NCI-H2227 treated with DMSO at 0.1 percent for 48 hours (cell line): ENCODE data around the gene AP4B1.

Experiments
- DNase-seq: peaks from one replicate; lab custom pipeline; 2025; lab: John Stamatoyannopoulos, UW

The AP4B1 gene

DNA sequence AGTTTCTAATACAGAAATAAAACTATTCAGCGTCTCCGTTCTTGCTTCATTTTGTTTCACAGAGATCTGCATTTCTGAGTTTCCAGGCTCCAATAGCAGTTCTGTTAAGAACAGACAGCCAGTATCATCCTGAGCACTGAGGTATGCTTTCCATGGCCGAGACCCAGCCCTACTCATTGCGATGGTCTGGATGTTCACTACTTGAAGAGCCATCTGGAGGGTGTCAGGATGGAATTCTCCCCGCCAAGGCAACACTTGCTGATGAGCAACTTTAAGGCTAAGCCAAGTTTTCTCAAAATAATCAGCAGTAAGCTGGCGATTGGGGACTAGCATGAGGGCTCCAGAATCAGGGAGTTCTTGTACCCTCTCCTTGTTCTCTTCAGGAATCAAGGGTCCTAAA is 9.5 kb downstream of the AP4B1 start:
- DNase-seq, result no peak

DNA sequence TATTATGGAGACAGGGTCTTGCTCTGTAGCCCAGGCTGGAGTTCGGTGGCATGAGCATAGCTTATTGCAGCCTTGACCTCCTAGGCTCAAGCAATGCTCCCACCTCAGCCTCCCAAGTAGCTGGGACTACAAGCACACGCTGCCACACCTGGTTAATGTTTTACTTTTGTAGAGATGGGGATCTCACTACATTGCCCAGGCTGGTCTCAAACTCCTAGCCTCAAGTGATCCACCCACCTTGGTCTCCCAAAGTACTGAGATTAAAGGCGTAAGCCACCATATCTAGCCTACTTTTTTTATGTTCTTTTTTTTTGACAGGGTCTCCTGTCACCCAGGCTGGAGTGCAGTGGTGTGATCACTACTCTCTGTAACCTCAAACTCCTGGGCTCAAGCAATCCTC is 11.3 kb downstream of the AP4B1 start:
- DNase-seq, result no peak

DNA sequence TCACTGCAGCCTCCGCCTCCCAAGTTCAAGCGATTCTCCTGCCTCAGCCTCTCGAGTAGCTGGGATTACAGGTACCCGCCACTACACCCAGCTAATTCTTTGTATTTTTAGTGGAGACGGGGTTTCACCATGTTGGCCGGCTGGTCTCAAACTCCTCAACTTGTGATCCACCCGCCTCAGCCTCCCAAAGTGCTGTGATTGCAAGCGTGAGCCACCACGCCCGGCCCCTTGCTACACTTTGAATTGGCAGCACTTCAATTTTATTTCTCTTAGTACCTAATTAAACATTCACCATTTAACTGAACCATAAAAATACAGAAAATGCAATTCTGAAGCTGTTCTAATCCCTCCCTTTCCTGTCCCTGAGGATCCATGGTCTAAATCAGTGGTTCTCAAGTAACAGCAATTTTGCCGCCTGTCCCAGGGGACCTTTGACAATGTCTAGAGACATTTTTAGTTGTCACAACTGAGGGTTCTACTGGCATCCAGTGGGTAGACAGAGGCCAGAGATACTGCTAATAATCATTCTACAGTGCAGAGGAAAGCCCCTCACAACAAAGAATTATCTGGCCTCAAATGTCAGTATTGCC is 12.9 kb downstream of the AP4B1 start:
- no peak for DNase-seq

DNA sequence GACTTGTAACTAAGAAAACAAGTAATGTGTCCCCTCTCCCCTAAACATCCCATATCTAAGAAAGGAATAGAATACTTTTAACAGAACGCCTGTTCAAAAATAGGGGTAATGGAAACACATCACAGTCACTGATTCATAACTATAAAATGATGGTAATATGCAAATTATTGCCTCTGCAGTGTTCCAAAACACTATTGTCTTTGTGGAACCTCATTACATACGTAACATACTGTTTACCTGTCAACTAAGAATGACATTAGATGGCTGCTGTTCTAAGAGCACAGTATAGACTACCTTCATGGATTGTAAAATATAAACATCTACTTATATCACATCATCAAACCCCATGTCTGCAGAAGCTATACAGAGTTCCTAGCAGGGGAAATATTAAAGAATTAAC is 13.8 kb downstream of the AP4B1 start:
- no peak for DNase-seq

DNA sequence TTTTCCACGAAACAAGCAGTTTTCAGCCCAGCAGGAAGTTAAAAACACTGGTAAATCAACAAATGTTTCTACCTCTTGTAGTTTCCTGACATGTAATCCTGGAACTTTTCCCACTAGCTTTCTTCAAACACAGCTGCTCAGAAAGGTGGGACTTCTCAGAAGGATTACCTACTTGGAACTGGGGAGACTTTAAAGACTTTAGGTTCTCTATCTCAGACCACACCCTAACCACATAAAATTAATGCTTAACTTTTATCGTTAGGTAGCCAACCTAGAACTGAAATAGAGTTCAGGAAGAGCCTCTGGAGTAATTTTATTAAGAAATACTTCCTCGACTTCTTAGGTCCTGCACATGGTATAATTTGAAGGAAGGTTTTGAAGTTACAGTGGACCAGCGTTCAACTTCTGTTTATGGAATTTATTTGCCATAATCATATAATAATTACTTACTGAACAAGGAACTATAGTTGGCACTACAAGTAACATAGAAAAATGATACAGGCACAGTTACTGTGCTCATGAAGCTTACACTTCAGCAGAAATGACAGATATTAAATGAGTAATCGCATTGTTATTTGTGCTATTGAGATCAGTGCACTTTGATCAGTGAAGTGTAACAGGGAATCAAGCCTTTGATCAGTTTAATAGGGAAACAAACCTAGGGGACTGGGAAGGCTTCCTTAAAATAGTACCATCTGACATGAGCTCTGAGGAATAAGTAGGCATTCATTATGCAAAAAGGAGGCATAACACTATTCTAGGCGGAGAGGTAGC is 17.0 kb downstream of the AP4B1 start, which contains the start of gene BCL2L15:
Gene BCL2L15, minus strand, starts transcription at position 180 of the 774 bp plus-strand sequence. CDS start 206 bp downstream, outside the sequence.
- DNase-seq, result no peak

DNA sequence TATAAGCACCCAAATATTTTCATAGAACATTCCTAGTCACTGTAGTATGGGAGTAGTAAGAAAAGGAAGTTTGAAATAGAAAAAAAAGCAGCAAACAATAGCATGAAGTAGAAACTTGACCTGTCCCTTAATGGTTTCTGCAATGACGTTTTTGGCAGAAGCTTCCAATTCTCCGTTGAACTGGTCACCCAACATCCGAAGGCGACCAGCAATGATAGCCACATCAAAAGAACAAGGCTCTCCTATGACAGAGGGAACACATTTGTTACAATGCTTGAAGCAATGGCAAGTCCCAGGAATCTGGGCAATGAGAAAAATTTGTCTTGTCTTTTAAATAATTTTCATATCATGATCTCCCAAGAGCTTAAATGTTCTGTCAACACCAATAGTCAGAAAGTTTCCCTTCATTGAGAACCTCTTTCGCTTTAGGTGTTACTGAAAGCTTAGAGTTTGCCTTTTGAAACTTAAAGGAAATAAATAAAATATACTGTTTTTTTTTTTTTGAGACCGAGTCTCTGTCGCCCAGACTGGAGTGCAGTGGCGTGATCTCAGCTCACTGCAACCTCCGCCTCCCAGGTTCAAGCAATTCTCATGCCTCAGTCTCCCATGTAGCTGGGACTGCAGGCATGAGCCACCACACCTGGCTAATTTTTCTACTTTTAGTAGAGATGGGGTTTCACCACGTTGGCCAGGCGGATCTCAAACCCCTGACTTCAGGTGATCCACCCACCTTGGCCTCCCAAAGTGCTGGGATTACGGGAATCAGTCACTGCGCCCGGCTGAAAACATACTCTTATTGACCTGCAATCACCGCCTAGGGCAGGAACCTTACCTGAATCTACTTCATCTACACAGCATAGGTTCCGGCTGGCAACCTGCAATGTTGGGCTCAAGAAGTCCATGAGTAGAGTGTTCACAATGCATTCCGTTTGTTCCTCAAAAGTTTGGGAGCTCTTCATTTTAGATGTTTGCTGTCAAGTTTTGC is 17.9 kb downstream of the AP4B1 start:
- DNase-seq, result no peak

DNA sequence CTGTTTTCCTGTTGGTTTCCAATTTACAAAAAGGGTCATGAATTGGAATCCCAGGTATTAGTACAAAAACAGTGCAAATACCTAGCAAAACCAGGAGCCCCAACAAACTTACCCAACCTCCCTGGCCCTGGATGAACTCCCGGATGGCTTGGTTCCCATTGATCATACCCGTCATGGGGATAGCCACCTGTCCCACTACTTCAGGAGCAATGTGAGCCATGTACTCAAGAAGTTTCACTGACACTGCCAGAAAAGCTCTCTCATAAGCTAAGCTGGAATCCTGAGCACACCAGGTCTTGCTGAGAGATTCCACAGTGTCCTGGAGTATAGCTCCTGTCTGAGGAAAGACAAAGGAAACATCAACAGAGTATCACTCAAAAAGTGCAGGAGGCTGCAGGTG is 22.9 kb downstream of the AP4B1 start:
- no peak for DNase-seq

DNA sequence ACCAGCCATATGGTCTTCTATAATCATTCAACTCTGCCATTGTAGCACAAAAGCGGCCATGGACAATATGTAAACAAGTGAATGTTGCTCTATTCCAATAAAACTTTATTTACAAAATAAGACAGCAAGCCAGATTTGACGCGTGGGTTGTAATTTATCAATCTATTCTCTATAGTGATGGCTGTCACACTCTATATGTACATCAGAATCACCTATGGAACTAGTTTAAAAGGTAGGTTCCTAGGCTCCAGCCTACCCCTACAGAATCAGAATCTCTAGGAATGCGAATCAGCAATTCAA is 24.9 kb downstream of the AP4B1 start:
- DNase-seq, result no peak

DNA sequence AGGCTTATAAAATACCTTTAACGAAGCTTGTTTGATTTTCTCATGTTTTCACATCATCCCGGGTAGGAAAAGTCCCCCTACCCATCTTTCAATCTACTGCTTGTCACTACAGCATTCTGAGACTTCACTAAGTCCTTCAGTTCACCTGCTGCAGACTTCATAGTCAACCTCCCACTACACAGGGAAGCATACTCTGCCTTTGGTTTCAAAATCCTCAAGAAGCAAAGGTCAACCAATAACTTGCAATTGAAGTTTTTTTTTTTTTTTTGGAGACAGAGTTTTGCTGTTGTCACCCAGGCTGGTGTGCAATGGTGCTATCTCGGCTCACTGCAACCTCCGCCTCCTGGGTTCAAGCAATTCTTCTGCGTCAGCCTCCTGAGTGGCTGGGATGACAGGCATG is 28.4 kb downstream of the AP4B1 start:
- no peak for DNase-seq

DNA sequence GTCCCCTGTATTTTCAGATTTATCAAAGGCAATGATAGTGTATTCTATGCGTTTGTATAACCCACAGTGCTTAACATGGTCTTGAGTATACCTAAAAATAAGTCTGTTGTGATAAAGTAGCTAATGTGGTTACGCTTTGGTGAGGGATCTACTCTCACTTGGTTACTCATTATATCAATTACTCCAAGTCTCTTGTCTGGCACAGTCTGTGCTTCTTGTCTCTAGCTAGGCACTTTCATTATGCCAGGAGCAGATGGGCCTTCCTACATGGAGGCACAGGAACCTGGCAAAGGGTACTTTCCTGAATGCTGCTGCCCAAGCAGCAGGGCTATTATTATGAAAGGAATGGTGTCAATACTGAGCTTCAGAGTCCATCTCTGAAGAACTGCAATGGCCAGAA is 28.9 kb downstream of the AP4B1 start:
- no peak for DNase-seq

DNA sequence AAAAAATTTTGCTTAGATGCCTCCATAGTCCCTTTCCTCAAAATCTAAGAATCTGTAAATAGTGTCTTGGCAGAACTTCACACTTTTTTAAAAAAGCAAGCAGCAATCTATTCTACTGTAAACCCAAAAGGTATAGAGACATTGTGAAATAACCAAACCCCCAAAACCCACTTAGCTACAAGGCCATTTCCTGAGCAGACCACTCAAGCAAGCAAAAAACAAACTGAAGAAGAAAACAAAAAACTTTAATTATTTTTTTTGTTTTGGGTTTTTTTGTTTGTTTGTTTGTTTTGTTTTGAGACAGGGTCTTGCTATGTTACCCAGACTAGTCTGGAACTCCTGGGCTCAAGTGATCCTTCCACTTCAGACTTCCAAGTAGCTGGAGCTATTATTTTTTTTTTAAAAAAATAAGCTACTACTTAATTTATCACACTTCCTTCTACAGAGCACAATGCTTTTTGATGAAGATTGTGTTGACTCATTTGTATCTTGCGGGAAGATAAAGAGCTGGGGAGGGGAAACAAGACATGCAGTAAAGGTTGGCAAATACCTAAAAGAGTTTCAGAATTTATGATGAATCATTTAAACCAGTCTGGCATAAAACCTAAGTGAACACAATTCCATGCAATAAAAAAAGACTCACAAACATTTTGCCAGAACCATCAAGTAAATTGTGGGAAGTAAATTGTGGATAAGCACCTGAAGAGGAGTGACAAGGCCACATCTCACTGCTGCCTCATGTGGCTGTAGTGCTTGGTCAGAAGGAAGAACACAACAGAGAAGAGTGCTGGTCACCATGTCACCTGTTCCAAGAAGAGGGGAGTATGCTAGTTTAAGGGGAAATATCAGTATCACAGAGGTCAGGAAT is 30.4 kb downstream of the AP4B1 start:
- DNase-seq, result no peak

DNA sequence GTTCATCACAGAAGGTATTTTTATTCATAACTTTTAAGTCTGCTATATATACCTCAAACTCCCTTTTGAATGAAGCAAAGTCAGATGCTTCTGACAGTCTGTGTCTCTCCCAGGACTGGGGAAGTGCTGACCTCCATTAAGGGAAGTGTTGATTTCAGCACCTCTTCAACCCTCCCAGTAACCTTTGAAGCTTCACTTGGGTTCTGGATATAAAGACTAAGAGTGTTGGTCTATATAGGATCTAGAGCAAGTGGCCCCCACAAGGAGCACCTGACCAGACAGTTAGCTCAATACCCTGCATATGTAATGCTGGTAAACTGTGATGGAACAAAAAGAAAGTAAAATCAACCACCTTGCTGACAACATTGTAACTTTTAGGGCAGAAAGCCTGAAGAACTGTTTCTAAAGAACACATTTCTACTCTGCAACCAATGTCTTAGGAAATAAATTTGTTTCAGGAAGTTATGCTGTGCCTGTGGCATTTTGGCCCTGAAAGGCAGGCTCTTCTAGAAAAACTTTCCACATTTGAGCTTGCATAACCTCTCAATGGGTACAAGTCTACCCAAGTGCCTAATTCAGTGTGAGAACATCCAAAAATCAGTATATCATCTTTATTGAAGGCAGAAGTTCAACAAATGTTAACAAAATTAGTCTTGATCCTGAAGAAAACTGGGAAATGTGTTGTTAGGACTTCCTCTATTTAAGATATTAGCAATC is 32.2 kb downstream of the AP4B1 start:
- DNase-seq, result no peak

DNA sequence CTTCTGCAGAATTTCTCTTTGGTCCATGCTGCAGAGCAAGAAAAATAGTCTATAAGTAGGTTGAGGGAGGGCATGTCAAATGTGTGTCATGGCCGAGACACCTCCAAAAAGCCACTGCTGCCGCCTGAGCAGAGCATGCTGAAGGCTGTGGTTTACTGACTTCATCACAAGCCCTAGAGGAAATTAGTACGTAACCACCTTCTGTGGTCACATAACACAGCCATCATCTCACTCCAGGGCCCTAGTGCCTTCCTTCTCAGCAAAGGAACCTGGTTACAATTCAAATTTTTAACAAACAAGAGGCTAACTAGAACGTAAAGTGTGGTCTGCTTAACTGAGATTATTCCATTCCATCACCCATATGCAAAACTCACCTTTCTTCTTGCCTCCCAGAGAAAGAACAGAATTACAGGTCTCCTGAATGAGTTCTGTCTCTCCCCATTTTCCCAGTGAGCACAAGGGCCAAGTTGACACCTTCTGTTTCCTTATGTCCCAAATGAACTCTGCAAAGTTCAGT is 32.9 kb downstream of the AP4B1 start, which contains the start of gene PTPN22:
Gene PTPN22, minus strand, starts transcription at position 116 of the 517 bp plus-strand sequence.
- no peak for DNase-seq

DNA sequence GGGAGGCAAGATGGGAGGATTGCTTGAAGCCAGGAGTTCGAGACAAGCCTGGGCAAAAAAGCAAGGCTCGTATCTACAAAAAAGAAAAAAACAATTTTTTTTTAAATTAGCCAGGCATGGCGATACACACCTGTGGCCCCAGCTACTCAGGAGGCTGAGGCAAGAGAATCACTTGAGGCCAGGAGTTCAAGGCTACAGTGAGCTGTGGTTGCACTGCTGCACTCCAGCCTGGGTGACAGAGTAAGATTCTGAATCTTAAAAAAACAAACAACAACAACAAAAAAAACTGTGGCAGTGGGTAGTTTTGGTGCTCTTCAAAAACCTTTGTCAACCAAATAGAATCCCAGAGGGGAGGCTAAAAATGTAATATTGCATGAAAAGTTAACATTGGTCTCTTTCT is 33.8 kb downstream of the AP4B1 start:
- no peak for DNase-seq

DNA sequence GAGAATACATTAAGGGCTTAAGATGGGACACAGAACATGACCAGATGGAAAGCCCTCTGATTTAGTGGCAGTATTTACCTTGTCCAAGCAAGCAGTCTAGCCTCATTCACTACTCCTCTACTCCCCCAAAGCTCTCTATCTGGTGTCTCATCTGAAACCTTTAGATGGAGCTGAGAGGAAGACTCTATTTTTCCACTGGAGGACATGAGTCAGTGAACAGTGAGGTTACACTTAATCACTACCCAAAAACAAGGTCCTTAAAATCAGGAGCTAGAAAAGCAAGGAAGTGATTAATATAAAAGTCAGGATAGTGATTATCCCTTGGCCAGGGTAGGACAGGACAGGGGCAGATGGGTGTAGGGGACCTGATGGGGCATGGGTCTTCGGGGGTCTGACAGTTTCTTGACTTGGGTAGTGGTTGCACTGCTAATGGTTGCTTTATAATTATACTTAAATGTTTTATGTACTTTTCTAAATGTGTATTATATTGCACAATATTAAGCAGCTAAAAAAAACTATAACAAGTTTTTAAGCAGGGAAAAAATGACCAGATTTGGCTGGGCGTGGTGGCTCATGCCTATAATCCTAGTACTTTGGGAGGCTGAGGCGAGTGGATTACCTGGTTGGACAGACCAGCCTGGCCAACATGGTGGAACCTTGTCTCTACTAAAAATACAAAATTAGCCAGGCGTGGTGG is 36.1 kb downstream of the AP4B1 start:
- DNase-seq, result no peak

DNA sequence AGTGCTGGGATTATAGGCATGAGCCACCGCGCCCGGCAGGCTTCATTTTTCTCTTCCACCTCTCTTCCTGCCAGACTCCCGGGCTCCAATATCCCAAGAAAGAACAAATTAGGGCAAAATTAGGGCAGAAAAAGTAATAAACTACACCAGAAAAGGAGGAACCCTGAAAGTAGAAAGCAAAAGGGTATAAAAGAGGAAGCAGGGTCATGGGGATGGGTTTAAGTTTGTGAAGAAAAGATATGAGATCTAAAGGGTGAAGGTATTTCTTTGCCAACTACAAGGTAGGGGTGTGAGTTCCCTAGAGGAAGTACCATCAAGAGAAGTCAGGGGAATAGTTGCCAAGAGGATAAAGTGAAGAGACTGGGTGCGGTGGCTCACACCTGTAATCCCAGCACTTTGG is 43.0 kb downstream of the AP4B1 start:
- DNase-seq, result no peak

DNA sequence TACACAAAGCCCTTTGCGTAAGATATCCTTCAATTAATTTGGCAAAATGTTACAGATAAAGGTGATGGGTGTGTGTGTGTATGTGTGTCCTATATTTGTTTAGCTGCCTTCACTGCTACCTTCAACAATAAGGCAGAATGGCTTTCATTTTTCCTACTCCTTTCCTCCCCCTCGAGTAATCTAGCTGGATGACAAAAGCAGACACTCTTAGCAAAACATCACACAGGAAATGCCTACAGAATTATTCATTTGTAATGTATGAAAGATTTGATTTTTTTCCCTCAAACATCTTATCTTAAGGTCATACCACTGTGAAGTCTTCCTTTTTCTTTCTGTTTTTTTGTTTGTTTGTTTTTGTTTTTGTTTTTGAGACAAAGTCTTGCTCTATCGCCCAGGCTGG is 43.7 kb downstream of the AP4B1 start:
- DNase-seq, result no peak

DNA sequence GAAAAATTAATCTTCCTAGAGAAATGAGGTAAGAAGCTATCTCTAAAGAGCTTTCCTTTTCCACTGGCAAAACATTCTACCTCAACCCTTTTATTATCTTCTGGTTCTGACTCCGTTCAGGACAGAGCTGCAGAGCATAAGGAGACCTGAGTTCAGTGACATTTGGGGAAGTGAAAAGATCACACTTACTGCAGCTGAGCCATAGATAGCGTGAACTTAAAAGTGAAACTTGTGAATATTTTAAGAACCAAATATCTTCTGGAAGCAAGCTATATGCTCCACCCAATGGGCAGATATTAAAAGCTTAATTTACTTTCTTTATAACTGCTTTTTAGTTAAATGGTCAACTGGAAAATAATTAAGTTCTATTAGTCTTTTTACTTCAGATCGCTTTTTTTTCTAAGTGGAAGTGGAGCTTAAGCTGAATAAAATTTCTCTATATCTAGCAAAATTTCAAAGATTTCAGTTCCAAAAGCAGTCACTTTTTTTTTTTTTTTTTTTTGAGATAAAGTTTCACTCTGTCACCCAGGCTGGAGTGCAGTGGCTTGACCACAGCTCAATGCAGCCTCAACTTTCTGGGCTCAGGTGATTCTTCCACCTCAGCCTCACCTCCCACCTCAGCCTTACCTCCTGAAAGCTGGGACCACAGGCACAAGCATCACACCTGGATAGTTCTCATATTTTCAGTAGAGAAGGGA is 45.0 kb downstream of the AP4B1 start:
- DNase-seq, result no peak

DNA sequence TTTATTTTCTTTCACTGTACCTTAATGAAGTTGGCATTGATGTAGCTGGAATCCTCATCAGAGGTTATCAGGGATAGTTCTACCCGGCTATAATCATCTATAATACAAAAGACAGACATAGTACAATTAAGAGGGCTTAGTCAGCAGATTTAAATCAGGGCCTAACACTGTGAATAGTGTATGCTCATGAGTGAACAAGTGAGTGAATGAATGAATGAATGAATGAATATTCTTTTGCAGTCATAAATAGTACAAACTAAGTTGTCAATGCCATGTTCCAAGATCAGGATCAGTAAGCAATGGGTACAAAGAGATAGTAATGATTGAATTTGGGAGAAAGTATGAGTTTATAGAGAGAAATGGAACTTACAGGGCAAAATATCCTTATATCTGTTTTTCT is 45.6 kb downstream of the AP4B1 start:
- no peak for DNase-seq

DNA sequence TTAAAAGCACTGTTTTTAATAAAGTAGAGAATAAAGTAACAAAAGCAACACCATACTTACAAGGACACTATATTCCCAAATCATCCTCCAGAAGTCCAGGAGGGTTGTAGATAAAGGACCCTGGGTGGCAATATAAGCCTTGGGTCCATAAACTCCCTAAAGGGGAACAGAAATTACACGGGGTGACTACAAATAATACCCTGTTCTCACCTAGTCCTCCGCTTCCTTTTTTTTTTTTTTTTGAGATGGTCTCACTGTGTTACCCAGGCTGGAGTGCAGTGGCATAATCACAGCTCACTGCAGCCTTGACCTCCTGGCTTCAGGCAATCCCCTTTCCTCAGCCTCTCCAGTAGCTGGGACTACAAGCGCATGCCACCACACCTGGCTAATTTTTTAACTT is 46.2 kb downstream of the AP4B1 start:
- no peak for DNase-seq
